Vagina (tissue), 2 donors: ENCODE data around the gene ZNF134.
A peak's percentile ranks its signal among the peaks of the same experiment; 100 is the strongest.

Experiments used
- POLR2A ChIP-seq, 2 donors: fragments of 450-650 bp; IDR thresholded peaks; one replicate each; pipeline ENCODE4 v1.6.1; 2017; ENCODE audit warnings: antibody characterized with exemption in 2 of 2, mild to moderate bottlenecking in 2 of 2, moderate library complexity in 2 of 2
- POLR2AphosphoS5 ChIP-seq, 2 donors: sonication (generic); formaldehyde crosslinking; IDR thresholded peaks; one replicate each; pipeline ENCODE4 v1.9.0; 2017; ENCODE audit warnings: antibody characterized with exemption in 2 of 2, mild to moderate bottlenecking in 2 of 2, low read depth in 1 of 2; ENCODE audit not compliant: insufficient read depth in 1 of 2
- TF ChIP-seq, protein P1 (sequence below), 3 experiments: fragments of 450-650 bp in 2 of 3; fragments of 200-600 bp in 1 of 3; sonication (generic) in 1 of 3; IDR thresholded peaks; one replicate each; pipeline ENCODE4 v1.5.1; 2017 to 2019; ENCODE audit warnings: antibody characterized with exemption in 3 of 3, mild to moderate bottlenecking in 2 of 3, moderate library complexity in 2 of 3

DNA sequence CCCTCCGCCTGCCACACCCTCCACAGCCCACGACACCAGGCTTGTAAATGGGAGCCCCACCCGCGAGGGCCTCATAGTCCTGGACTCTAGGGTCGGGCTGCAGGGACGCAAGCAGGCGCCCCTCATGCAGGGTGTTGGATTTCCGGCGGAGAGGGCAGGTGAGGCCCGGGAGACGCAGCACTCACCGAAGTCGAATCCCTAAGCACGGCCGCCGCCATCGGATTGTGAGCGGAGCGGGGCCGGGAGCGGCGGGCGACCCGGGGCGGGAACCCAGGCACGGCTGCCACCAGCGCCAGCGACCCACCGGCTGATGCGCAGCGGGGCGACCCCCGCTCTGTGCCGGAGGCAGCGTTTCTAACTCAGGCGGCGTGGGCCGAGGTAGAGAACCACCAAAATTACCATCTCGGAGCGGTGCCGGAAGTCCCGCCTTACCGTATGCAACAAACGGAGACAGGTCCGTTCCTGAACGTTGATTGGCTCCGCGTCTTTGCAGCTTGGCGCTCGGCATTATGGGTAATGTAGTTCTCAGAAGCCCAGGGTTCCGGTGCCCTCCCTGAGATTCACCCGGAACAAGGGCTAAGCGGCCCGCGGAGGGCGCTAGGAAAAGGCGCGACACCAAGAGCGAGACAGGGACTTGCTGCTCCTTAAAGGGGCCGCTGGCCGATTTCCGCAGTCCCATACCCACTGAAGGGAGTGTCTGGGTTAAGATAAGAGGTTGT, 35.4 kb upstream of the ZNF134 start, which contains the start of gene ZNF416:
- TF ChIP-seq, protein P1, sequence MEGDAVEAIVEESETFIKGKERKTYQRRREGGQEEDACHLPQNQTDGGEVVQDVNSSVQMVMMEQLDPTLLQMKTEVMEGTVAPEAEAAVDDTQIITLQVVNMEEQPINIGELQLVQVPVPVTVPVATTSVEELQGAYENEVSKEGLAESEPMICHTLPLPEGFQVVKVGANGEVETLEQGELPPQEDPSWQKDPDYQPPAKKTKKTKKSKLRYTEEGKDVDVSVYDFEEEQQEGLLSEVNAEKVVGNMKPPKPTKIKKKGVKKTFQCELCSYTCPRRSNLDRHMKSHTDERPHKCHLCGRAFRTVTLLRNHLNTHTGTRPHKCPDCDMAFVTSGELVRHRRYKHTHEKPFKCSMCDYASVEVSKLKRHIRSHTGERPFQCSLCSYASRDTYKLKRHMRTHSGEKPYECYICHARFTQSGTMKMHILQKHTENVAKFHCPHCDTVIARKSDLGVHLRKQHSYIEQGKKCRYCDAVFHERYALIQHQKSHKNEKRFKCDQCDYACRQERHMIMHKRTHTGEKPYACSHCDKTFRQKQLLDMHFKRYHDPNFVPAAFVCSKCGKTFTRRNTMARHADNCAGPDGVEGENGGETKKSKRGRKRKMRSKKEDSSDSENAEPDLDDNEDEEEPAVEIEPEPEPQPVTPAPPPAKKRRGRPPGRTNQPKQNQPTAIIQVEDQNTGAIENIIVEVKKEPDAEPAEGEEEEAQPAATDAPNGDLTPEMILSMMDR (IDR thresholded peaks at IDR 0.05), result peak in 2 of 3 experiments; percentile 10 to 29
- peak; percentile 67 to 98 for TF ChIP-seq POLR2AphosphoS5 (IDR thresholded peaks at IDR 0.05; ENCODE audit: insufficient read depth in 1 of 2, low read depth in 1 of 2)
- TF ChIP-seq POLR2A (IDR thresholded peaks at IDR 0.05), result no peak
